Activated naive CD8-positive, alpha-beta T cell (primary cell): ENCODE results near the gene SMIM23.

ENCODE experiments used
- H3K27ac Mint-ChIP-seq: one replicate; pipeline ENCODE4 v1.8.0; 2021; ENCODE audit warnings: mixed read lengths
- H3K27me3 Mint-ChIP-seq: one replicate; pipeline ENCODE4 v1.8.0; 2021; ENCODE audit warnings: mixed read lengths
- H3K36me3 Mint-ChIP-seq: one replicate; pipeline ENCODE4 v1.8.0; 2021; ENCODE audit warnings: mixed read lengths
- H3K4me1 Mint-ChIP-seq: one replicate; pipeline ENCODE4 v1.8.0; 2021; ENCODE audit warnings: low read depth, mixed read lengths
- H3K4me3 Mint-ChIP-seq: one replicate; pipeline ENCODE4 v1.8.0; 2021; ENCODE audit warnings: mild to moderate bottlenecking, mixed read lengths
- H3K9me3 Mint-ChIP-seq: one replicate; pipeline ENCODE4 v1.8.0; 2021; ENCODE audit warnings: low read depth, mixed read lengths

The SMIM23 gene

DNA sequence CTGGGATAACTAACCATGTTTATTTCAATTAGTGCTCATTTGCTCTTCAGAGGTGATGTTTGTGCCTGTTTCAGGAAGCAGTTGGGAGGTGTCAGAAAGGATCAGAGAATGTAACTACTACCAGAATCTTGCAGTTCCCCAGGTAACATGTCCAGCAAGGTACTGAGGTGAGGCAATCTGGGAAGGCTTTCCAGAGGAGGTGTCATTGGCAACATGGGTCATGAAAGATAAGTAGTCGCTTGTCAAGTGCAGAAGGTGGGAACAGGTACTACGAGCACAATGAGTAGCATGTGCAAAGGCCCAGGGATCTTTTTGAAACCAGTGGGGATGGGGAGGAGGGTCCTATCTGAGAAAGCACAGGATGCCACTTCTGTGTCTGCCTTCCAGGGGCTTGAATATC, 4.8 kb downstream of the SMIM23 start:
- H3K36me3 Mint-ChIP-seq = no peaks in the 10 kb centered on the region
- no peaks in the 10 kb centered on the region for H3K9me3 Mint-ChIP-seq
- H3K4me3 Mint-ChIP-seq = no peak overlapping the region
- H3K27ac Mint-ChIP-seq = no peak overlapping the region
- peaks cover 4% of the 10 kb centered on the region for H3K27me3 Mint-ChIP-seq
- H3K4me1 Mint-ChIP-seq = no peaks in the 10 kb centered on the region

DNA sequence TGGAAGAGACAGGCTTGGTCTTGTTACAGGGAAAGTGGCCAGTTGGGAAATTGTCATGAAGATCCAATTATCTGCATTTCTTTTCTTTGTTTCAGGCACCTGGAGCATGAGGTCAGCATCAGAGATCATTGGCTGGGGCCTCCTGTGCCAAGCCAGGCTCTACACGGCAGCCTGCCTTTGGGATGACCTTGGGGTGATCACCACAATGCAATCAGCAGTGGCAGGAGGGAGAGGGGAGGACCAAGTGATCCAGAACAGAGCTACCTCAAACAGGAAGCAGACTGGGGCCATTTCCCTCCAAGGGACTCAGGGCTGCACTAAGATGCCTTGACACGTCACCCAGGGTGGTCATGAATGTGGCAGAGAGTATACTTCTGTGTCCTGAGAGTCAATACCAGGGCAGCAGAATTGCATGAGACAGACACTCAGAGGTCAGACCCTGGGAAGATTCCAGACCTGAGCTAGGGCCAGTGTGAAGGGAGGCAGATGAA, 8.9 kb downstream of the SMIM23 start:
- H3K36me3 Mint-ChIP-seq = no peaks in the 10 kb centered on the region
- no peak overlapping the region for H3K27ac Mint-ChIP-seq
- H3K27me3 Mint-ChIP-seq = peaks cover 2% of the 10 kb centered on the region
- no peaks in the 10 kb centered on the region for H3K9me3 Mint-ChIP-seq
- no peaks in the 10 kb centered on the region for H3K4me1 Mint-ChIP-seq
- H3K4me3 Mint-ChIP-seq = no peak overlapping the region

DNA sequence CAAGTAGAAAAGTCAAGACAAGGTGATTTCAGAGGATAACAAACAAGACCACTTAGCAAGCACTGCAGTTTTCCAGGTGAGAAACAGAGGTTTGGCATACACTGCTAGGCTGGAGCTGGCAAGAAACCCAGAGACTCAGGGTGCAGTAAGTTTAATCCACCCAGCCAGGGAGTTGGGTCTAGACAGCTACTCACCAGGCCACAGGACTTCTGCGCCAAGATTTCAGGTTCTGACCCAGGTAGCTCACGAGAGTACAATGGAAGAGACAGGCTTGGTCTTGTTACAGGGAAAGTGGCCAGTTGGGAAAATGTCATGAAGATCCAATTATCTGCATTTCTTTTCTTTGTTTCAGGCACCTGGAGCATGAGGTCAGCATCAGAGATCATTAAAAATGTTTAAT, 9.8 kb downstream of the SMIM23 start:
- Mint-ChIP-seq H3K36me3 (no peaks in the 10 kb centered on the region), H3K9me3 (no peaks in the 10 kb centered on the region), H3K27ac (no peak overlapping the region), H3K4me1 (no peaks in the 10 kb centered on the region), H3K27me3 (peaks cover under 1% of the 10 kb centered on the region), H3K4me3 (no peak overlapping the region)

DNA sequence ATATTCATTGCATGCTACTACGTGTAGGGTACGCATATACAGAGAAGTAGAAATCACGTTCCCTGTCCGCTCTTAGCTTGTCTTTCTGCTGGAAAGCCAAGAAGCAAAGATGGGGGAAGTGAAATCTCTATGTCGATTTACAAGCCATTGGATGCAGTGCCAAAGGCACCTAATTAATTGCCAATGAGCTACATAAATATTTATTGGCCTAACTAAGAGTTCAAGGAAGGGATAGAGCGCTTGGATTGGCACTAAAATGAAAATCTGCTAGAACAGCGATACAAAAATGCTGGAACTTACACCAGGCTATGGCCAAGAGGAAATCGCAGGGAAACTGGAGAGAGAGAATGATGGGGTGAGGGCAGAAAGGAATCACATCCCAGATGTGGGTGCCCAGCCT, 10.8 kb downstream of the SMIM23 start:
- no peak overlapping the region for H3K27ac Mint-ChIP-seq
- no peaks in the 10 kb centered on the region for H3K27me3 Mint-ChIP-seq

DNA sequence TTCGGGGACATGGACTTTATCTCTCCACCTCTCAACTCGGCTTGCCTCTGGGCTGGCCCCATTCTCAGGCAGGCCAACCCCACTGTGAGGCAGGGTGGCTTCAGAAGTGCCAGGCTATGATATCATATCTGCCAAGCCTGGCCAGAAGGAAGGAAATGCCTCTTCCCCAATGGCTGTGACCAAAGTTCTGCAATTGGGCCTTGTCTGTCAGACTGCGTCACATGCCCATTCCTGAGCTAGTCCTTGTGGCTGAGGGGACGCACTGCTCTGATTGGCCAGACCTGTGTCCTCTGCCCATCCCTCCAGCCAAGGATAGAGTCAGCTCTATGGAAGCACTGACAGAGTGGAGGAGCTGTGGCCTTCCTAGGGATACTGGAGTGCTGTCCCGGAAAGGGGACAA, 11.9 kb downstream of the SMIM23 start:
- Mint-ChIP-seq H3K27ac (no peak overlapping the region), H3K4me1 (no peaks in the 10 kb centered on the region), H3K4me3 (no peak overlapping the region), H3K9me3 (no peaks in the 10 kb centered on the region), H3K36me3 (no peaks in the 10 kb centered on the region), H3K27me3 (no peaks in the 10 kb centered on the region)

More for the DNA sequence above, 10.8 kb downstream of the SMIM23 start:
- no peak overlapping the region for H3K4me3 Mint-ChIP-seq
- no peaks in the 10 kb centered on the region for H3K4me1 Mint-ChIP-seq
- no peaks in the 10 kb centered on the region for H3K36me3 Mint-ChIP-seq
- H3K9me3 Mint-ChIP-seq = no peaks in the 10 kb centered on the region

DNA sequence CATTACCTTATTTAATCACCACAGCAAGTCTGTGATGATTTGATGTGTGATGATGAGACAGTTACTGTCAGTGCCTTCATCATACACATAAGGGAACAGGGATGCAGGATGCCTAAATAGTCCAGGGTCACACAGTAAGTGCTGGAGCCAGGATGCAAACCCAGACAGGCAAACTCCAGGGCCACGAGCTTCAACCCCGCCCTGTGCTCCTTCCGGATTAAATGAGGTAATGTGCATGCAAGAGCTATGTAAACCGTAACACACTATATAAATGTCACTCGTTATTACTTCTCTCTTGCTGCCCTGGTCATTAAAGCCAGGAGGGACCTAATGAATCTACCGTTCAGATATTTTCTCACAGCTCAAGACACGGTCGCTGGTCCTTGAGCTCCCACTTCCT, 12.8 kb downstream of the SMIM23 start:
- Mint-ChIP-seq H3K36me3 (no peaks in the 10 kb centered on the region), H3K4me1 (no peaks in the 10 kb centered on the region), H3K4me3 (no peak overlapping the region), H3K27ac (no peak overlapping the region), H3K27me3 (peaks cover 2% of the 10 kb centered on the region), H3K9me3 (no peaks in the 10 kb centered on the region)

DNA sequence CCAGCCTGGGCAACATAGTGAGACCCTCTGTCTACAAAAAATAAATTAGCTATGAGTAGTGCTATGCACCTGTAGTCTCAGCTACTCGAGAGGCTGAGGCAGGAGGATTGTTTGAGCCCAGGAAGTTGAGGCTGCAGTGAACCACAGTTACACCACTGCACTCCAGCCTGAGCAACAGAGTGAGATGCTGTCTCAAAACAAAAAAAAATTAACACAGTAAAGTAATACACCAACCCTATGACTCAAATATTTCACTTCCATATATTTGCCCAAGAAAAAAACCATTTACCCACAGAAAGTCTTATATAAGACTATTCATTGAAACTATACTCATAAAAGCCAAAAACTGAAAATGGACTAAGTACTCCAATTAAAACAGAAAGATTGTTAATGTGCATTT, 16.2 kb downstream of the SMIM23 start:
- Mint-ChIP-seq H3K4me1 (peaks cover 2% of the 10 kb centered on the region), H3K27ac (no peak overlapping the region), H3K9me3 (no peaks in the 10 kb centered on the region), H3K36me3 (no peaks in the 10 kb centered on the region), H3K27me3 (peaks cover 10% of the 10 kb centered on the region), H3K4me3 (no peak overlapping the region)

DNA sequence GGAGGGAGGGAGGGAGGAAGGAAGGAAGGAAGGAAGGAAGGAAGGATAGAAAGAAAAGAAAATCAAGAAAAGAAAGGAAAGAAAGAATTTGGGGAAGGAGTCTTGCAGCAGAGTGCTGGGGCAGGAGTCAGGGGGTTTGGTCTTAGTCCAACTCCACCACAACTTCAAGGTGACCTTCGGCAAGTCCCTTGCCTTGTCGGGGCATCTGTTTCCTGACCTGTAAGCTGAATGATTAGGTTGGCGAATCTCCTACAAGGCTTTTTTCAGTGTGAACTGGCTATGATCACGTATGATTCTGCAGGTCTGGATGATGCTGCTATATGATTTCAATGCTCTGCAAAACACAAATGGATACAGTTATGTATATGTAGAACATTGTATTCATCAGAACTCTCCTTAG, 20.1 kb downstream of the SMIM23 start:
- Mint-ChIP-seq H3K27ac (no peak overlapping the region), H3K9me3 (peaks cover 2% of the 10 kb centered on the region), H3K36me3 (peaks cover under 1% of the 10 kb centered on the region), H3K4me3 (no peak overlapping the region), H3K4me1 (peaks cover 4% of the 10 kb centered on the region), H3K27me3 (peaks cover 18% of the 10 kb centered on the region)

DNA sequence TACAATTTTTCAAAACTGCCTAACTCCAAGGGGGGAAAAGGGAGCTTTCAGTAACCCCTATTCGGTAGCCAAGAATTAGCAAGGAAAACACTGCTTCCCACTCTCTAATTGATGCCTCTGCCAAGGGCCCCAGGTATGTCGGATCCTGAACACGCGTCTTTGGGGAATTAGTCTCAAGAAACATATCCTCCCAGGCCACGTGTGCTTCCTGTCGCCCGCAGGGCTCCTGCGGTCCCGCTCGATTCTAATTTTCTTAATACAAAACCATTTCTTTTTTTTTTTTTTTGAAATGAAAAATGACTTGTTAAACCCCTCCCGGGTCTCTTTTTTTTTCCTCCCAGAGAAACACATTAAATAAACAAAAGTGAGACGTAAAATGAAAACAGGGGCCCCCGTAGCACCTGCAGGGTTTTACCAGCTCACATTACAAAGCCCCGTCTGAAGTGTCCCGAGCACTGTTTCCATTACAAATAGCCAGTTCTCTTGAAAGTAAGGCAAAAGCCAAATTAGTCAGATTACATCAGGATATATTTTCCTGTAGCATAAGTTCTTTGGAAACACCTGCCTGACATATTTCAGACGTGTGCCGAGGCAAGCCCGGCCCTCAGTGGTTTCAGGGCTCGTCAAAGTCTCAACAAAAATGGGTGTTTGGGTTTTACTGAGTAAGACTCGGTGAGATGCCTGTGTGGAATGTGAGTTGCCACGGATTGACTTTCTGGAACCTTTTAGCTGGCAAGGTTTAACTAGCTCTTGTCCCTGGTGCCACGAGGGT, 21.5 kb downstream of the SMIM23 start:
- peaks cover 2% of the 10 kb centered on the region for H3K36me3 Mint-ChIP-seq
- peak overlapping the region; percentile 20 for H3K4me3 Mint-ChIP-seq
- peaks cover 4% of the 10 kb centered on the region for H3K4me1 Mint-ChIP-seq
- peaks cover 6% of the 10 kb centered on the region for H3K9me3 Mint-ChIP-seq
- H3K27me3 Mint-ChIP-seq = peaks cover 21% of the 10 kb centered on the region
- H3K27ac Mint-ChIP-seq = no peak overlapping the region

DNA sequence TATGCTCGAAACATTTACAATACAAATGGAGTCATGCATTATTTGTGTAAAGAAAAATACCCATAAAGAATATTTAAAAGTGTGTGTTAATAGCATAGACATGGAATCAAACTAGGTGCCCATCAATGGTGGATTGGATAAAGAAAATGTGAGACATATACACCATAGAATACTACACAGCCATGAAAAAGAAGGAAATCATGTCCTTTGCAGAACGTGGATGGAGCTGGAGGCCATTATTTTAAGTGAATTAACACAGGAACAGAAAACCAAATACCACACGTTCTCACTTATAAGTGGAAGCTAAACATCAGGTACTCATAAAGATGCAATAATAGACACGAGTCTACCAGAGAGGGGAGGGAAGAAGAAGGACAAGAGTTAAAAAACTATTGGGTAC, 22.8 kb downstream of the SMIM23 start:
- Mint-ChIP-seq H3K9me3 (peaks cover 6% of the 10 kb centered on the region), H3K4me1 (peaks cover 4% of the 10 kb centered on the region), H3K4me3 (no peak overlapping the region), H3K36me3 (peaks cover 5% of the 10 kb centered on the region), H3K27me3 (peaks cover 20% of the 10 kb centered on the region), H3K27ac (no peak overlapping the region)

DNA sequence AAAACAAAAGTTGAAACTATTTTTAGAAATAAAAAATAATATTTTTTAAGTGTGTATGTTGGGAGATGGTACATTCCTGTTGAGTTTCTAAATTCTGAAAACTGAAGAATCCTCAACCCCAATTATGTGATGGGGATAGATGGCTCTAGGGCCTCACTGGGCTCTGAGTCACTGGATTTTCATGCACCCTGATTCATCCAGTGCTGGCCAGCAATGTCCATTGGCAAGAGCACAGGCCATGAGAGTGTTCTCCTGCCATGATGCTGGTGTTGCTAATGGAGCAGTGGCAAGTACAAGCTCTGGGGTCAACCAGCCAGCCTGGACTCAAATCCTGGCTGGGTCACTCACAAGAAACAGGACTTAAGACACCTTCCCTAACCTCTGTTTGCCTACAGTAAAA, 23.3 kb downstream of the SMIM23 start:
- no peak overlapping the region for H3K27ac Mint-ChIP-seq
- no peak overlapping the region for H3K4me3 Mint-ChIP-seq
- H3K27me3 Mint-ChIP-seq = peaks cover 20% of the 10 kb centered on the region
- H3K36me3 Mint-ChIP-seq = peaks cover 5% of the 10 kb centered on the region
- H3K9me3 Mint-ChIP-seq = peaks cover 6% of the 10 kb centered on the region
- peaks cover 4% of the 10 kb centered on the region for H3K4me1 Mint-ChIP-seq

DNA sequence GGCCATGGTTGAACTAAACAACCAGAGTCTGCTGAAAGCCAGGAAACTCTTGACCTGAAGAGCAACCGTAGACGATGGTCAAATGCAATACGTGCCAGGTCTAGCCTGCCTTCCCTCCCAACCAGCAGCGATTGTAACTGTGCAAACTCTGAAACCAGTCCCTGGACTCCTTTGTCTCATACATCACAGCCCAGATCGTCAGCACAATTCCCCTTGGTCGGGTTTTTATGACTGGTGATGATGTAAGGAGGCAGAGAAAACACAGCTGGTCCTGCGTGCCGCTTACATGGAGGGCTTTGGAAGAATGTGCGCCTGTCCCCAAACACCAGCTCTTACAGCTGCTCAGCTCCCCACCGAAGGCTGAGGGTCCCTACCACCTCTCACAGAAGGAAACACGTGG, 24.6 kb downstream of the SMIM23 start:
- H3K27me3 Mint-ChIP-seq = peaks cover 16% of the 10 kb centered on the region
- H3K4me3 Mint-ChIP-seq = no peak overlapping the region
- H3K9me3 Mint-ChIP-seq = peaks cover 6% of the 10 kb centered on the region
- H3K27ac Mint-ChIP-seq = no peak overlapping the region
- peaks cover 5% of the 10 kb centered on the region for H3K36me3 Mint-ChIP-seq
- H3K4me1 Mint-ChIP-seq = peaks cover 4% of the 10 kb centered on the region

DNA sequence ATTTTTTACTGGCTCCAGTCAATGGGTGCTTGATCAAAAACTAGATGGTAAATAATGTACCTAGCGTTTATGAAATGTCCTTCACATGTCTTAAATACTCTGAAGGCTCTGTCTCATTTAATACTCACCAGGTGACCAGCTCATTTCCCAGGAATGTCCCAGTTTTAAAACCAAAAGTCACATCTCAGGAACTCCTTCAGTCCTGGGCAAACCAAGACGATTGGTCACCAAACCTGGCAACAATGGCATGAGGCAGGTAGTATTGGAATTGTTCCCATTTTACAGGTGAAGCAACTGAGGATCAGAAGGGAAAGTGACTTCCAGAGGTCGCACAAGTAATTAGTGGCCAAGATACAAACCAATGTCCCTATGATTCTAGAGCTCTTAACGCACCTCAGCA, 27.7 kb downstream of the SMIM23 start:
- peaks cover 5% of the 10 kb centered on the region for H3K27me3 Mint-ChIP-seq

DNA sequence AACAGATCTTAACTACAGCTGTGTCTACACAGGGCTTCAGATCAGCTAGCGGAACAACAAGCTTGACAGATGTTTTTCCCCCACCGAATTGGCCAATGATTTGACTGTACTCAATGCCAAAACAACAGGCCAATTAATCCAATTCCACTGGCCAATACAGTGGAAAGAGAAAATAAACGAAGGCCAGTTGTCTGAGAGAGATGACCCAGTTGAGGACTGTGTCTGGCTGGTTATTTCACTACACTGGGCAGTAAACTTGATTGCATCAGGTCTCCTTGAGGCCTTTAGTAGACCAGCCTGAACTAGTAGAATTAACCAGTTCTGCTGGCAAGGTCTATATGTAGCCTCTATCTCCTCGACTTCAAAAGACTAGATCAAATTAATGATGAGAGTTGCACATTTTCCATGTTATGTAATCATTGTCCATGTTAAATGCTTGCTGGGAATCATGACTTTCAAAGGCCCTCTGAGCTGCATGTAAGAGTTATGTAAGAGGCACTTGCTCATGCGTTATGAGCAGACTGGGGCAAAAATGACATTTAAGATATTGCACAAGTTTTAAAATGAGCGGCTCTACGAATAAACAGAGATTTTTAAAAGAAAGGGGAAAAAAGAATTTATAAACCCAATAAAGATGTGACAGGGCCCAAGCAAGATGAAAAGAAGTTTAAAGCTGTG, 28.3 kb downstream of the SMIM23 start:
- Mint-ChIP-seq H3K27me3 (peaks cover 5% of the 10 kb centered on the region), H3K4me1 (no peaks in the 10 kb centered on the region), H3K9me3 (peaks cover 6% of the 10 kb centered on the region), H3K27ac (no peak overlapping the region), H3K4me3 (no peak overlapping the region), H3K36me3 (peaks cover 5% of the 10 kb centered on the region)

More for the DNA sequence above, 27.7 kb downstream of the SMIM23 start:
- Mint-ChIP-seq H3K36me3 (peaks cover 5% of the 10 kb centered on the region), H3K4me3 (no peak overlapping the region), H3K4me1 (no peaks in the 10 kb centered on the region), H3K9me3 (peaks cover 6% of the 10 kb centered on the region), H3K27ac (no peak overlapping the region)

DNA sequence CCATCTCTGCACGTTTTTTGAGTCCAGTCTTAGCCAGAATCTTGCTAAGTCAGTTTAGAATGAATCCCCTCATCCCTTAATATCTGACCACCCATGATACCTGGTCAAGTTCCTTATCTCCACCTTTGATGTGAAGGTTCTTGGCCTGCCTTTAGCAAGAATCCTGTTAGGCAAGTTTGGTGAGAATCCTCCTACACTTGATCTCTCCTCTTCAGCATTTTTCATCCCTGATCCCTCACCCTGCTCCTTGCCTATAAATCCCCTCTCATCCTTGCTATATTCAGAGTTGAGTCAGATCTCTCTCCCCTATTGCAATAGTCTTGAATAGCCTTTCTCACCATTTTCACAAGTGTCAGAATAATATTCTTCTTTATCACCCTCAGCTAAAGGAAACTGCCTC, 31.0 kb downstream of the SMIM23 start:
- no peaks in the 10 kb centered on the region for H3K4me1 Mint-ChIP-seq
- H3K9me3 Mint-ChIP-seq = no peaks in the 10 kb centered on the region
- H3K36me3 Mint-ChIP-seq = peaks cover 3% of the 10 kb centered on the region
- no peak overlapping the region for H3K4me3 Mint-ChIP-seq
- H3K27me3 Mint-ChIP-seq = no peaks in the 10 kb centered on the region
- H3K27ac Mint-ChIP-seq = no peak overlapping the region
